IPS-11a (cell line): ENCODE measurements around the gene NTMT1.

ENCODE experiments used
- H3K4me3 ChIP-seq: one replicate; pipeline ENCODE4 v1.5.1; 2013; ENCODE audit warnings: low read depth, low read length, control low read depth

Gene NTMT1

DNA sequence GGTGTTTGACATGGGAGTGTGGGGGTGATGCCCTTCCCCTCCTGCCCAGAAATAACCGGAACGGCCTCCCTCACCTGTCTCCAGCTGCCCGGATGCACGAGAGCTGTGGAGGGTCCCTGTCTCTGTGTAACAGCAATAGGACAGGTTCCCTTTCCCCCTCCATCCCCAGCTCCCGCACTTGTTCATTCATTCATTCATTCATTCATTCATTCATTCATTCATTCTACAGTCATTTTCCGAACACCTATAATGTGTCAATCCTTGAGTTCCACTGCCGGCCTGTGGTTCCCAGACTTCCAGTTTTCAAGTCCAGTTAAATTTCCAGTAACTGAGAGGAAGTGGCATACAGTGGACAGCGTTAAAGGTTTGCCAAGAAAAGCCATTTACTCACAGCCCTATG is 46.7 kb downstream of the NTMT1 start:
- no peak overlapping the region for H3K4me3 ChIP-seq

DNA sequence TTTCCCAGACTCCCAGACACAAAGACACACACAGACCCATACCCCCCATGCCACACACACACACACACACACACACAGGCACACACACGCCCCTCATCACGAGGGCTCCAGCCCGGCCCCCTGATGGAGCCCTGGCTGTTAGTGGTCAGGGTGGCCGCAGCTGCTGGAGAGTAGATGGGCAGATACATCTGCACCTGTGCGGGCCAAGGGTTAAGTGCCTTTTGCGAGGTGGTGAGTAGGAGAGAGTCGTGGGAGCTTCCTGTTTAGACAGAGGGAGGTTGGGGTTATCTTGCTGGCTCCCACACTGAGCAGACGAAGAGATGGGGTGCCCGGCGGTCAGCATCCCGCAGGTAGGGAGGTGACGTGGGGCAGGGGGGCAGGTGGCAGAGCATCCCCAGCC is 47.6 kb downstream of the NTMT1 start:
- H3K4me3 ChIP-seq: no peak overlapping the region

DNA sequence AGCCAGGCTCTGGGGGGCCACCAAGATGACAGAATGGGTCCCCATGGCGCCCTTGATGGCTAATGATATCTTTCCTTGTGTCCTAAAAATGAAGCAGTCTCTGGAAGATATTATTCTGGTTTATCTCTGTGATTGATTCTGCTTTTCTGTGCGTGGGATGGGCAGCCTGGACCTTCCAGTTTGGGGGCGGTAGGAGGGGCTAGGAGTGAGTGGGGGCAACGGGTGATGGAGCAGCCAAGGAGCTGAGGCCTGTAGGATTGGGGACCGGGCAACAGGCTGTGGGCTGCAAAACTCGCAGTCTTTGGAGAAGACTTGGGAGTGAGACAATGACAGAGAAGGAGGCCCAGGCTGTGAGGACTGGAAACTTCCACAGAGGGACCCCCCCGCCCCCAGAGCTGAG is 48.3 kb downstream of the NTMT1 start:
- H3K4me3 ChIP-seq: no peak overlapping the region

DNA sequence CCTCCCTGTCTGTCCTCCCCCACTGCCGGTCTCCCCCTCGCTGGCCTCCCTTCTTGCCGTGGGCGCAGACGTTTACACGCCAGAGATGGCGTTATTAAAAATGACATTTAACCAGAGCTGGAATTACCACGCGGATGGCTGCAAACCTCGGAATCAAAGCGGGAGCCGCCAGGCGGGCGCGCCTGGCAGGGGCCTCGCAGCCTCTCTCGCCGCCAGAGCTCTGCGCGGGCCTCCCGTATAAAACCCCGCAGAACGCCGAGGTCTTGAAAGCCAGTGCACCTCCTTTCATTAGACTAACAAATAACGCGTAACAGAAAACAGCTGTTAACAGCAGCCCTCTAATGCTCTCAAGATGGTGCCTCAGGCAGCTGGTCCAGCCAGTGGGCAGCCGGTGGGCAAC is 49.7 kb downstream of the NTMT1 start:
- H3K4me3 ChIP-seq: no peak overlapping the region

DNA sequence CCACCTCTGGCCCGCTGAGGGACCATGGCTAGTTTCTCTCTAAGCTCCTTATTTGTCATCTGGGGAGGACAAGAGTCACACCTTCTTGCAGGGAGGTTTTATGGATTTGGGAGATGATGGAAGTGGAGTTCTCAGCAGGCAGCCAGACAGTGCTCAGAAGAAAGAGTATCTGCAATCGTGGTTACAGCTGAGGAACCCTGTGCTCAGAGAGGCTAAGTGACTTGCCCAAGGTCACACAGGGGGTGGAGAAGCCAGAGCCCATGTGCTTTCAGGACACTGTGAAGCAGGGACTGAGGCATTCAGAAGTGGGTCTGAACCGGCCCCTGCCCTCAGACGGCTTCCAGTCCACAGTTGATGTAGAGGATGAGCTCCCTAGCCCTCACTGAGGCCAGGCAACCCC is 50.3 kb downstream of the NTMT1 start:
- H3K4me3 ChIP-seq: no peak overlapping the region

DNA sequence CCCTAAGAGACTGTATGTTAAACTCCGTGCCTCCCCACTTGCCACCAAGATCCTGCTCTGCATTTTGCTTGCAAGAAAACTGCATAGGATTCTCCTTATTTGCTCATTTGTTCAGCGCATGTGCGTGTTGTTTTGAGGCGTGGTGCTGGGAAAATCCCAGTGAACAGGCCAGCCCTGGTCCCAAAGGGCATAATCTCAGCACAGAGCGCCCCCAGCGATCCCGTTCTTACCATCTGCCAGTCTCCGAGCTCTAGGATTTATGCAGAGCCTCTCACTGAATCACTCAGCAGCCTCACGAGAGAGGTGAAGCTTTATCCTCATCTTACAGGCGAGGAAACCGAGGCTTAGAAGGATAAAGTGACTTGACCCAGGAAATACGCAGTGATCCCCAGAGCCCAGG is 51.0 kb downstream of the NTMT1 start:
- no peak overlapping the region for H3K4me3 ChIP-seq

DNA sequence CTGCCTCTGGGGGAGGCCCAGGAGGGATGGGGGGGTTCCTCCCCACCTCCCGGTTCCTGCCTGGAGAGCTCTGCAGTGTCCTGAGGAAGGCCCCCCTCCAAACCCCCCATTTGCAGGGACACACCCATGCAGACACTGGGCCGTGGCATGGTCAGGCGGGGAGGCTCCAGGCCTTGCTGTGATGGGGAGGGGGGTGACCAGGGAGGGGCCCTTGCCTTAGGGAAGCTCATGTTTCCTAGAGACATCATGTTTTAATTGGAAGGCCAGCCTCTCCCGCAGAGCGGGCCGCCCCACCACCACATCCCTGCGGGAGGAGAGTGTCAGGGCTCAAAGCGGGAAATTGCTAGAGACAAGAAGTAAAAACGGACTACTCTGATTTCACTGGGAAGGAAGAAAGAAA is 51.5 kb downstream of the NTMT1 start:
- no peak overlapping the region for H3K4me3 ChIP-seq

DNA sequence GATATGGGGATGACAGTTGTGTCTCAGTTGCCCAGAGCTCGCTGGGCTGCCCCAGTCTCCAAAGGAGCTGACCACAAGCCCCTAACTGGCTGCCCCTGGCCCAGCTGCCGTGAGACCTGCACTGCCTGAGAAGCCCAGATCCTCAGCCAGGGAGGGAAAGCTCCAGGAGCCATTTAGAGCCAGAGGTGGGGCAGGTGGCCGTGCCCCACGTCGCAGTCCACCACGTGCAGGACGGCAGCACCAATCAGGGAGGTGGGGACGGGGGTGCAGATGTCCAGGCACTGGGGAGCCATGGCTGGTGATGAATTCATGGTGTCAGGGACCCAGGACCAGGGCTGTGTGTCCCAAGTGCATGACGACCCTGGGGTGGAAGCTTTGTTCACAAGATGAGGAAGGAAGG is 52.9 kb downstream of the NTMT1 start:
- H3K4me3 ChIP-seq: no peak overlapping the region

DNA sequence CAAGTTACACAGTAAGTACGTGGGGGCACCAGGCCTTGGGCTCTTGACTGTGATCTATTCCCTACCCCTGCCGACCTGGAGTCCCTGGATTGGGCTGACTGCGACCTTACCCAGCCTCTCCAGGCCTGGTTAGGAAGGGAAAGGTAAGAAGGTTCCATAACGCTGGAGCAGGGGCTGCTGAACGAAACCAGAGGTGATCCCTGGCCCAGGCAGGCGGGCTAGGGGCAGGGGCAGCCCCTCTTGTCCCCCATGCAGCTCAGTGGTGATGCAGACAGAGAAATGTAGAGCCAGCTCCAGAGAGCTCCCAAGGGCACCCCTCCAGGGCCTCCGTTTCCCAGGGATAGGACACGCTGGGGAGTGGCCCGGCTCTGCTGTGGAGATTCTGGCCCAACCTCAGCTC is 53.6 kb downstream of the NTMT1 start:
- H3K4me3 ChIP-seq: no peak overlapping the region

DNA sequence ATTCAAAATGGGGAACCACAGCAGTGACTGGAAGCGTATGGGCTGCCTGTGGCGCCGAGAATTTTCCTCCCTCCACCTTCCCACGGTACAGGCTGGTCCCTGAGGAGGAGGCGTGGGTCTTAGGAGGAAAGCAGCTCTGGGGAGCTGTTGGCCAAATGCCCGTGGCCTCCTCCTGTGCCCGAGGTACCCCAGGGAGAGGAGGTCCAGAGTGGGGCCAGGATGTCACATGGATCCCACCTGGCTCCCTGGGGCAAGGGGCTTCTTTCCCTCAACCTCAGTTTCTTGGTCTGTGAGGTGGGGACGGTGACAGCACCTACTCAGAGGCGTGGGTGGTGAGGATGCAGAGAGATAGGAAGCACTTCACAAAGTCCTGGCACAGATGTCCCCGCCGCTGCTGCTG is 56.0 kb downstream of the NTMT1 start:
- H3K4me3 ChIP-seq: no peak overlapping the region

DNA sequence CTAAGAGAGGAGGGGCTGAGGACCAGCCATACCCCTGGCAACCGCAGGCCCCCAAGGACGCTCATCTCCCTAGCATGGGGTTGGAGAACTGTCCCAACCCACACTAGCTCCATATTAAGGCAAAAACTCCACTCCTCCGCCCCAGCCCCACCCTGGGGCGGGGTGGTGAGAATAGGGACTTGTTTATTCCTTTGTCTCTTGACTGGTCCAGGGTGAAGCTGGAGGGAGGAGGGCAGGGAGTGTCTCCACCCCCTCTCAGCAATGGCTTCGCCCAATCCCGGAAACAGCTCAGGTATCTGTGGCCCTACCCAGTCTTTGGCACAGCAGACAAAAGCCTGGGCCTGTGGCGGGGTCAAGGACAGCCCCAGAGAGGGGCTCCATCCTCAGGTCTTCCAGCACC is 56.4 kb downstream of the NTMT1 start:
- H3K4me3 ChIP-seq: no peak overlapping the region

DNA sequence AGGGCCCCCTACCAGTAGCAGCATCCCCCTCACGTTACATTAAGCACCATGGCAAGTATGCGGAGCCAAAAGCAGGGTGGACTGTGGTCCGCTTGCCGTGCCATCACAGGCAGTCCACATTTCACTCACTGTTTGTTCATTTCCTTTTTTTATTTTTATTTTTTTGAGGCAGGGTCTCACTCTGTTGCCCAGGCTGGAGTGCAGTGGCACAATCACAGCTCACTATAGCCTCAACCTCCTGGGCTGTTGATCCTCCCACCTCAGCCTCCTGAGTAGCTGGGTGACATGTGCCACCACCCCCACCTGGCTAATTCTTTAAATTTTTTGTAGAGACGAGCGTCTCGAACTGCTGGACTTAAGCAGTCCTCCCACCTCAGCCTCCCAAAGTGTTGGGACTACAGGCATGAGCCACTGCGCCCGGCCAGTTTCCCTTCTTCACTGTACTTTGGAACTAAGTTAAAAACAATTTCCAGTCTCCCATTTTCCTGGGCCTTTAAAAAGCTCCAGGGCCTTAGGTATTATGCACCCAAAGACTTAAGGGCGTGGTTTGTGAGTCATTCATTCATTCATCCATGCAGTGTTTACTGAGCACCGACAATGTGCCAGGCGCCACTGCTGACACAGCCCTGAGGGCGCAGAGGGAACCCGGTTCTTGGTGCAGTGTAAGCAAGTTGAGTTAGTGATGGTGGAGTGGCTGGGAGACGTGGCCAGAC is 59.4 kb downstream of the NTMT1 start:
- H3K4me3 ChIP-seq: no peak overlapping the region
